Nasal cavity respiratory epithelium epithelial cell of viscerocranial mucosa (primary cell): ENCODE data around the gene TCHP. TPM values are rescaled to one million over a fixed set of nuclear protein-coding genes. Genes with fewer than 3 reads are reported as not detected.

Experiments used
- total RNA-seq: library from RNA; depleted of rRNA; stranded (reverse); fragments of >200 nt; gene quantifications from 2 replicates; pipeline ENCODE4 v1.2.3, GENCODE V29; 2014

Gene TCHP
- total RNA-seq = 10.9 and 17.7 TPM in 2 replicates

GRCh38 chr12:109899783-109900751 is at the start of gene TCHP:
TCHP (plus strand) TSS chr12:109900274; CDS start chr12:109903027, 2,753 bp downstream.

GRCh38 chr12:109880043-109880931 is 19.8 kb upstream of the TCHP start, which contains the start of gene GLTP:
GLTP (minus strand) TSS chr12:109880541; CDS start chr12:109880374, 167 bp downstream.

Other genes with a start within 250 kb of the TCHP start
- 0.21 and 0.34 TPM in 2 replicates for gene FAM222A, start 186.4 kb upstream of the TCHP start, total RNA-seq
- gene TRPV4, start 66.9 kb upstream of the TCHP start, total RNA-seq = 0.68 and 3.6 TPM in 2 replicates
- gene GLTP, start 19.7 kb upstream of the TCHP start, total RNA-seq = 95.5 and 174 TPM in 2 replicates
- gene GIT2, start 96.1 kb downstream of the TCHP start, total RNA-seq = 21.9 and 37.4 TPM in 2 replicates
- gene ANKRD13A, start 99.2 kb downstream of the TCHP start, total RNA-seq = 37.8 and 45.8 TPM in 2 replicates
- 21.9 and 28.8 TPM in 2 replicates for gene C12orf76, start 148.2 kb downstream of the TCHP start, total RNA-seq
- gene IFT81, start 224.1 kb downstream of the TCHP start, total RNA-seq = 6.2 and 15.1 TPM in 2 replicates